ENCODE results near the gene TMEM63C.

TMEM63C gene

GRCh38 chr14:77181603-77182437 is at the start of gene TMEM63C:
TSS of gene TMEM63C (plus strand) at chr14:77181798. CDS start at chr14:77218814, 37,016 bp downstream.
- no peak for DNase-seq

- no peak for DNase-seq
Observed at GRCh38 chr14:77131871-77132486, 49.6 kb upstream of the TMEM63C start.

GRCh38 chr14:77133720-77134338 is 47.8 kb upstream of the TMEM63C start:
- peak; percentile 65 for DNase-seq

GRCh38 chr14:77139022-77139421 is 42.6 kb upstream of the TMEM63C start:
- DNase-seq: no peak

GRCh38 chr14:77139540-77140358 is 41.8 kb upstream of the TMEM63C start:
- peak; percentile 45 for DNase-seq

GRCh38 chr14:77140359-77141213 is 41.0 kb upstream of the TMEM63C start:
- DNase-seq: no peak

- DNase-seq: peak; percentile 10
Observed at GRCh38 chr14:77141214-77142004, 40.2 kb upstream of the TMEM63C start, which contains the start of gene ZDHHC22. TSS of gene ZDHHC22 (minus strand) at chr14:77141791. CDS start at chr14:77139738, 2,053 bp downstream.

GRCh38 chr14:77142005-77142800 is 39.4 kb upstream of the TMEM63C start:
- no peak for DNase-seq

GRCh38 chr14:77143071-77143470 is 38.5 kb upstream of the TMEM63C start:
- no peak for DNase-seq

GRCh38 chr14:77144412-77145115 is 37.0 kb upstream of the TMEM63C start:
- no peak for DNase-seq

GRCh38 chr14:77145975-77146740 is 35.4 kb upstream of the TMEM63C start:
- no peak for DNase-seq

- DNase-seq: no peak
Observed at GRCh38 chr14:77148510-77149231, 32.9 kb upstream of the TMEM63C start.

- peak; percentile 18 for DNase-seq
Observed at GRCh38 chr14:77151245-77151644, 30.4 kb upstream of the TMEM63C start.

GRCh38 chr14:77151918-77152588 is 29.5 kb upstream of the TMEM63C start:
- DNase-seq: peak; percentile 52

GRCh38 chr14:77153802-77154201 is 27.8 kb upstream of the TMEM63C start:
- no peak for DNase-seq

- DNase-seq: no peak
Observed at GRCh38 chr14:77154421-77154820, 27.2 kb upstream of the TMEM63C start.

- DNase-seq: no peak
Observed at GRCh38 chr14:77155083-77155482, 26.5 kb upstream of the TMEM63C start.

Data from suppressor macrophage treated with lipopolysaccharide for 4 hours (primary cell).